ENCODE measurements around the gene MRPL41. TPM values are rescaled to one million over a fixed set of nuclear protein-coding genes. Genes with fewer than 3 reads are reported as not detected.
A peak's percentile ranks its signal among the peaks of the same experiment; 100 is the strongest.
"Not testable (repeated sequence)": the region's sequence is repeated elsewhere in the genome, so short reads cannot be mapped to it uniquely, and the experiment has no call there.

The MRPL41 gene
- total and polyA plus RNA-seq, 4 experiments from 2014 or later, result 37.8 to 95.9 (median 65.8) TPM

GRCh38 chr9:137516144-137516917 is 35.3 kb upstream of the MRPL41 start:
- H3K4me1 ChIP-seq (ENCODE audit: insufficient read depth, low read length), result no peaks in the 10 kb centered on the region
- DNase-seq, result no peak
- H3K27ac ChIP-seq (ENCODE audit: low read depth, low read length), result no peak overlapping the region
- H3K4me3 Mint-ChIP-seq, result no peak overlapping the region
- intact Hi-C loops (cut with micrococcal nuclease), result no loop called here
- H3K27ac Mint-ChIP-seq, result no peak overlapping the region
- H3K27me3 Mint-ChIP-seq, result no peaks in the 10 kb centered on the region
- no peaks in the 10 kb centered on the region for H3K9me3 Mint-ChIP-seq
- POLR2A ChIA-PET (ENCODE audit: partially characterized antibody), result no interaction called here
- H3K9me3 ChIP-seq (ENCODE audit: control insufficient read depth in 1 of 2, low read length in 2 of 2), result no peaks in the 10 kb centered on the region
- no peaks in the 10 kb centered on the region for H3K27me3 ChIP-seq (ENCODE audit: insufficient read depth, low read length)
- H3K36me3 Mint-ChIP-seq, result no peaks in the 10 kb centered on the region
- CTCF ChIA-PET (ENCODE audit: partially characterized antibody), result no interaction called here
- H3K36me3 ChIP-seq (ENCODE audit: insufficient read depth, low read length), result no peaks in the 10 kb centered on the region
- H3K4me3 ChIP-seq (ENCODE audit: low read length in 2 of 2), result no peak overlapping the region
- peaks cover 1 to 6% (median 5%) of the 10 kb centered on the region in 4 donors for H3K4me1 Mint-ChIP-seq

GRCh38 chr9:137518661-137519459 is 32.8 kb upstream of the MRPL41 start:
- H3K9me3 ChIP-seq (ENCODE audit: control insufficient read depth in 1 of 2, low read length in 2 of 2); H3K4me3 ChIP-seq (ENCODE audit: low read length in 2 of 2); H3K27me3 ChIP-seq (ENCODE audit: insufficient read depth, low read length); H3K36me3 Mint-ChIP-seq; H3K36me3 ChIP-seq (ENCODE audit: insufficient read depth, low read length); H3K27ac ChIP-seq (ENCODE audit: low read depth, low read length); H3K4me3 Mint-ChIP-seq; H3K4me1 ChIP-seq (ENCODE audit: insufficient read depth, low read length); DNase-seq; POLR2A ChIA-PET (ENCODE audit: partially characterized antibody); H3K27me3 Mint-ChIP-seq; H3K27ac Mint-ChIP-seq; intact Hi-C loops (cut with micrococcal nuclease); H3K4me1 Mint-ChIP-seq; CTCF ChIA-PET (ENCODE audit: partially characterized antibody); H3K9me3 Mint-ChIP-seq: not testable (repeated sequence)

- Histone ChIP-seq H3K27ac (ENCODE audit: low read depth, low read length) (no peak overlapping the region), H3K27me3 (ENCODE audit: insufficient read depth, low read length) (no peaks in the 10 kb centered on the region), H3K4me1 (ENCODE audit: insufficient read depth, low read length) (no peaks in the 10 kb centered on the region), H3K36me3 (ENCODE audit: insufficient read depth, low read length) (no peaks in the 10 kb centered on the region), H3K9me3 (ENCODE audit: control insufficient read depth in 1 of 2, low read length in 2 of 2) (no peaks in the 10 kb centered on the region), H3K4me3 (ENCODE audit: low read length in 2 of 2) (no peak overlapping the region)
- CTCF ChIA-PET (ENCODE audit: partially characterized antibody), result no interaction called here
- Mint-ChIP-seq H3K36me3 (no peaks in the 10 kb centered on the region), H3K27me3 (no peaks in the 10 kb centered on the region), H3K9me3 (no peaks in the 10 kb centered on the region), H3K4me3 (no peak overlapping the region), H3K27ac (peak overlapping the region in 1 of 7 donors; percentile 71), H3K4me1 (no peaks in the 10 kb centered on the region)
- POLR2A ChIA-PET (ENCODE audit: partially characterized antibody), result no interaction called here
- intact Hi-C loops (cut with micrococcal nuclease), result no loop called here
- DNase-seq, result no peak
Observed at GRCh38 chr9:137519553-137519952, 32.1 kb upstream of the MRPL41 start.

GRCh38 chr9:137520614-137521404 is 30.9 kb upstream of the MRPL41 start:
- Histone ChIP-seq H3K27ac (ENCODE audit: low read depth, low read length) (no peak overlapping the region), H3K9me3 (ENCODE audit: control insufficient read depth in 1 of 2, low read length in 2 of 2) (no peaks in the 10 kb centered on the region), H3K4me1 (ENCODE audit: insufficient read depth, low read length) (no peaks in the 10 kb centered on the region), H3K4me3 (ENCODE audit: low read length in 2 of 2) (no peak overlapping the region), H3K36me3 (ENCODE audit: insufficient read depth, low read length) (no peaks in the 10 kb centered on the region), H3K27me3 (ENCODE audit: insufficient read depth, low read length) (no peaks in the 10 kb centered on the region)
- Mint-ChIP-seq H3K27ac (no peak overlapping the region), H3K4me1 (no peaks in the 10 kb centered on the region), H3K4me3 (no peak overlapping the region), H3K36me3 (no peaks in the 10 kb centered on the region), H3K9me3 (no peaks in the 10 kb centered on the region), H3K27me3 (no peaks in the 10 kb centered on the region)
- POLR2A ChIA-PET (ENCODE audit: partially characterized antibody), result no interaction called here
- DNase-seq, result no peak
- intact Hi-C loops (cut with micrococcal nuclease), result no loop called here
- CTCF ChIA-PET (ENCODE audit: partially characterized antibody), result interaction anchor here (1.4 kb wide), 1 partner anchor 14 kb away, joined by 3 read pairs; no protein-coding TSS in a partner anchor

- ChIA-PET CTCF (ENCODE audit: partially characterized antibody) (interaction anchor here (1.4 kb wide), 1 partner anchor 14 kb away, joined by 3 read pairs; no protein-coding TSS in a partner anchor), POLR2A (ENCODE audit: partially characterized antibody) (no interaction called here)
- Histone ChIP-seq H3K4me1 (ENCODE audit: insufficient read depth, low read length) (no peaks in the 10 kb centered on the region), H3K9me3 (ENCODE audit: control insufficient read depth in 1 of 2, low read length in 2 of 2) (no peaks in the 10 kb centered on the region), H3K36me3 (ENCODE audit: insufficient read depth, low read length) (no peaks in the 10 kb centered on the region), H3K4me3 (ENCODE audit: low read length in 2 of 2) (no peak overlapping the region), H3K27me3 (ENCODE audit: insufficient read depth, low read length) (no peaks in the 10 kb centered on the region), H3K27ac (ENCODE audit: low read depth, low read length) (no peak overlapping the region)
- Mint-ChIP-seq H3K36me3 (no peaks in the 10 kb centered on the region), H3K9me3 (no peaks in the 10 kb centered on the region), H3K27ac (peak overlapping the region in 1 of 7 donors; percentile 18), H3K4me1 (no peaks in the 10 kb centered on the region), H3K4me3 (no peak overlapping the region), H3K27me3 (no peaks in the 10 kb centered on the region)
- DNase-seq, result no peak
- intact Hi-C loops (cut with micrococcal nuclease), result no loop called here
Observed at GRCh38 chr9:137521405-137521985, 30.2 kb upstream of the MRPL41 start.

GRCh38 chr9:137522746-137523455 is 28.8 kb upstream of the MRPL41 start:
- Mint-ChIP-seq H3K9me3 (no peaks in the 10 kb centered on the region), H3K27ac (no peak overlapping the region), H3K4me3 (no peak overlapping the region), H3K27me3 (no peaks in the 10 kb centered on the region), H3K36me3 (no peaks in the 10 kb centered on the region), H3K4me1 (no peaks in the 10 kb centered on the region)
- ChIA-PET POLR2A (ENCODE audit: partially characterized antibody) (no interaction called here), CTCF (ENCODE audit: partially characterized antibody) (interaction anchor here (0.8 to 1.2 kb wide), 2 partner anchors 100 to 220 kb away, joined by 3 to 4 read pairs; partner anchors contain the start of genes EXD3 and NRARP)
- no peaks in the 10 kb centered on the region for H3K9me3 ChIP-seq (ENCODE audit: control insufficient read depth in 1 of 2, low read length in 2 of 2)
- no peak for DNase-seq
- no peaks in the 10 kb centered on the region for H3K27me3 ChIP-seq (ENCODE audit: insufficient read depth, low read length)
- H3K36me3 ChIP-seq (ENCODE audit: insufficient read depth, low read length), result no peaks in the 10 kb centered on the region
- intact Hi-C loops (cut with micrococcal nuclease), result no loop called here
- H3K4me3 ChIP-seq (ENCODE audit: low read length in 2 of 2), result no peak overlapping the region
- H3K27ac ChIP-seq (ENCODE audit: low read depth, low read length), result no peak overlapping the region
- no peaks in the 10 kb centered on the region for H3K4me1 ChIP-seq (ENCODE audit: insufficient read depth, low read length)

All from CD4-positive, alpha-beta memory T cell (primary cell).